OCI-LY7 (cell line): Measurements from ENCODE around the gene FEZ2.

Source experiments
- CTCF ChIP-seq: fragments of 200-600 bp; sonication (generic); conservative IDR thresholded peaks from 2 replicates; pipeline ENCODE4 v1.5.1; 2014; ENCODE audit warnings: mild to moderate bottlenecking, antibody characterized with exemption, low read length, moderate library complexity, mixed read lengths
- EZH2phosphoT487 ChIP-seq: fragments of 200-600 bp; sonication (generic); IDR thresholded peaks from 2 replicates; pipeline ENCODE4 v1.6.1; 2018; ENCODE audit warnings: low read depth, borderline replicate concordance, mild to moderate bottlenecking, mixed run types, antibody characterized with exemption, low read length, moderate library complexity, mixed read lengths

GRCh38 chr2:36572054-36572718 is 25.8 kb downstream of the FEZ2 start:
- no peak for TF ChIP-seq EZH2phosphoT487
- TF ChIP-seq CTCF: no peak
